Prostate gland (tissue), 2 donors: ENCODE results near the gene TRIM10. TPM values are rescaled to one million over a fixed set of nuclear protein-coding genes. Genes with fewer than 3 reads are reported as not detected.
A peak's percentile ranks its signal among the peaks of the same experiment; 100 is the strongest.

Experiments used
- DNase-seq: peaks from one replicate; pipeline ENCODE4 v3.0.0-alpha.2; 2019; ENCODE audit warnings: low spot score
- H3K27ac ChIP-seq, 2 donors: fragments of 200-600 bp; sonication (generic); 2 replicates each; pipeline ENCODE4 v1.5.1; 2017 to 2019
- H3K27me3 ChIP-seq: fragments of 200-600 bp; sonication (generic); replicated peaks from 2 replicates; pipeline ENCODE4 v1.5.1; 2019; ENCODE audit not compliant: insufficient read depth
- H3K36me3 ChIP-seq, 2 donors: fragments of 200-600 bp; sonication (generic); 1 replicate in 1 of 2; 2 replicates in 1 of 2; pipeline versions ENCODE4 v1.5.1 to v1.8.1; 2017 to 2019
- H3K4me1 ChIP-seq: fragments of 200-600 bp; sonication (generic); replicated peaks from 2 replicates; pipeline ENCODE4 v1.5.1; 2019
- H3K4me3 ChIP-seq, 2 donors: fragments of 200-600 bp; sonication (generic); 2 replicates each; pipeline ENCODE4 v1.5.1; 2017 to 2019
- H3K9me3 ChIP-seq: fragments of 200-600 bp; sonication (generic); 2 replicates; pipeline ENCODE4 v1.5.1; 2017
- CTCF ChIP-seq, 4 experiments: fragments of 200-600 bp in 2 of 4; fragments of 450-650 bp in 2 of 4; sonication (generic) in 2 of 4; IDR thresholded peaks; 1 replicate in 3 of 4; 2 replicates in 1 of 4; pipeline ENCODE4 v1.5.1; 2016 to 2019; ENCODE audit warnings: antibody characterized with exemption in 4 of 4, mild to moderate bottlenecking in 2 of 4, moderate library complexity in 2 of 4
- POLR2A ChIP-seq: fragments of 450-650 bp; IDR thresholded peaks from one replicate; pipeline ENCODE4 v1.6.1; 2016; ENCODE audit warnings: antibody characterized with exemption, mild to moderate bottlenecking
- POLR2AphosphoS5 ChIP-seq: sonication (generic); formaldehyde crosslinking; IDR thresholded peaks from one replicate; pipeline ENCODE4 v1.6.1; 2017; ENCODE audit warnings: antibody characterized with exemption
- WGBS: methylation state at CpG from one replicate; pipeline ENCODE4 v1.1.5; 2018; 5-methylcytosine and 5-hydroxymethylcytosine counted together
- intact Hi-C: fragments of 100-400 bp; cut with DNase I; formaldehyde crosslinking; loops from one replicate; pipeline ENCODE4 v1.14.2; 2022
- total RNA-seq, 2 donors: library from RNA; depleted of rRNA; stranded (reverse); fragments of >200 nt; gene quantifications; one replicate each; pipeline ENCODE4 v1.1.0, GENCODE V29; 2016

The TRIM10 gene
- total RNA-seq, 2 donors from 2014 or later, result not detected

GRCh38 chr6:30135757-30136156 lies 25.3 kb downstream of the TRIM10 start, which contains the start of gene TRIM40:
TRIM40 (plus strand) TSS chr6:30136140; CDS start chr6:30137037, 897 bp downstream.
- WGBS, result 80% methylated on average over 4 of the region's 4 CpGs
- Histone ChIP-seq H3K9me3 (no peaks in the 10 kb centered on the region), H3K36me3 (no peaks in the 10 kb centered on the region), H3K4me1 (no peaks in the 10 kb centered on the region), H3K4me3 (no peak within 1 kb of the TSS), H3K27me3 (no peaks in the 10 kb centered on the region), H3K27ac (no peak within 1 kb of the TSS)
- DNase-seq, result no peak
- TF ChIP-seq POLR2A, result no peak
- no peak for TF ChIP-seq POLR2AphosphoS5
- TF ChIP-seq CTCF (IDR thresholded peaks at IDR 0.05), result no peak
- intact Hi-C loops, result no loop called here

GRCh38 chr6:30135147-30135546 lies 25.9 kb downstream of the TRIM10 start:
- Histone ChIP-seq H3K36me3 (no peaks in the 10 kb centered on the region), H3K4me3 (no peak overlapping the region), H3K27me3 (no peaks in the 10 kb centered on the region), H3K4me1 (no peaks in the 10 kb centered on the region), H3K9me3 (no peaks in the 10 kb centered on the region), H3K27ac (no peak overlapping the region)
- DNase-seq, result no peak
- intact Hi-C loops, result no loop called here
- WGBS, result 89% methylated on average over 2 of the region's 2 CpGs
- TF ChIP-seq CTCF (IDR thresholded peaks at IDR 0.05) (no peak), POLR2A (no peak), POLR2AphosphoS5 (no peak)

GRCh38 chr6:30131947-30132497 lies 29.0 kb downstream of the TRIM10 start:
- peaks cover 6% of the 10 kb centered on the region for H3K27me3 ChIP-seq
- no peaks in the 10 kb centered on the region for H3K36me3 ChIP-seq
- TF ChIP-seq CTCF (IDR thresholded peaks at IDR 0.05) (no peak), POLR2AphosphoS5 (no peak), POLR2A (no peak)

GRCh38 chr6:30130887-30131862 lies 29.8 kb downstream of the TRIM10 start:
- H3K27ac ChIP-seq, result no peak overlapping the region
- WGBS, result 24% methylated on average over 16 of the region's 16 CpGs
- no peaks in the 10 kb centered on the region for H3K4me1 ChIP-seq
- no peaks in the 10 kb centered on the region for H3K36me3 ChIP-seq
- DNase-seq, result peak; percentile 85
- peaks cover 6% of the 10 kb centered on the region for H3K27me3 ChIP-seq
- no peak overlapping the region for H3K4me3 ChIP-seq
- intact Hi-C loops, result loop anchor here (2.0 kb wide), 1 partner anchor 28 kb away; no protein-coding TSS in a partner anchor
- H3K9me3 ChIP-seq, result no peaks in the 10 kb centered on the region
- TF ChIP-seq POLR2AphosphoS5 (peak; percentile 74), POLR2A (no peak), CTCF (IDR thresholded peaks at IDR 0.05) (peak; percentile 86 to 96 (median 94))

More at GRCh38 chr6:30131947-30132497, 29.0 kb downstream of the TRIM10 start:
- intact Hi-C loops, result loop anchor here (2.0 kb wide), 1 partner anchor 29 kb away; no protein-coding TSS in a partner anchor
- Histone ChIP-seq H3K4me3 (no peak overlapping the region), H3K4me1 (no peaks in the 10 kb centered on the region), H3K27ac (no peak overlapping the region), H3K9me3 (no peaks in the 10 kb centered on the region)
- no peak for DNase-seq
- WGBS, result 32% methylated on average over 2 of the region's 2 CpGs
